ENCODE results near the gene KLHL34. TPM values are rescaled to one million over a fixed set of nuclear protein-coding genes. Genes with fewer than 3 reads are reported as not detected.

KLHL34 gene
- total RNA-seq, 1 donor from 2014 or later = not detected

GRCh38 chrX:21675931-21676330, 17.8 kb upstream of the KLHL34 start:
- no peak for DNase-seq (ENCODE audit: extremely low spot score, unreplicated experiment)
- TF ChIP-seq, protein P1, sequence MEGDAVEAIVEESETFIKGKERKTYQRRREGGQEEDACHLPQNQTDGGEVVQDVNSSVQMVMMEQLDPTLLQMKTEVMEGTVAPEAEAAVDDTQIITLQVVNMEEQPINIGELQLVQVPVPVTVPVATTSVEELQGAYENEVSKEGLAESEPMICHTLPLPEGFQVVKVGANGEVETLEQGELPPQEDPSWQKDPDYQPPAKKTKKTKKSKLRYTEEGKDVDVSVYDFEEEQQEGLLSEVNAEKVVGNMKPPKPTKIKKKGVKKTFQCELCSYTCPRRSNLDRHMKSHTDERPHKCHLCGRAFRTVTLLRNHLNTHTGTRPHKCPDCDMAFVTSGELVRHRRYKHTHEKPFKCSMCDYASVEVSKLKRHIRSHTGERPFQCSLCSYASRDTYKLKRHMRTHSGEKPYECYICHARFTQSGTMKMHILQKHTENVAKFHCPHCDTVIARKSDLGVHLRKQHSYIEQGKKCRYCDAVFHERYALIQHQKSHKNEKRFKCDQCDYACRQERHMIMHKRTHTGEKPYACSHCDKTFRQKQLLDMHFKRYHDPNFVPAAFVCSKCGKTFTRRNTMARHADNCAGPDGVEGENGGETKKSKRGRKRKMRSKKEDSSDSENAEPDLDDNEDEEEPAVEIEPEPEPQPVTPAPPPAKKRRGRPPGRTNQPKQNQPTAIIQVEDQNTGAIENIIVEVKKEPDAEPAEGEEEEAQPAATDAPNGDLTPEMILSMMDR (conservative IDR thresholded peaks at IDR 0.05) = no peak
- Mint-ChIP-seq H3K9me3 (no peaks in the 10 kb centered on the region), H3K4me1 (ENCODE audit: unreplicated experiment) (peaks cover 4% of the 10 kb centered on the region), H3K27me3 (no peaks in the 10 kb centered on the region), H3K27ac (no peak overlapping the region), H3K36me3 (no peaks in the 10 kb centered on the region), H3K4me3 (no peak overlapping the region)

- H3K4me1 Mint-ChIP-seq (ENCODE audit: unreplicated experiment) = peaks cover 4% of the 10 kb centered on the region
- H3K27ac Mint-ChIP-seq = peak overlapping the region; percentile 45
- no peaks in the 10 kb centered on the region for H3K27me3 Mint-ChIP-seq
- no peak overlapping the region for H3K4me3 Mint-ChIP-seq
- TF ChIP-seq, protein P1 (conservative IDR thresholded peaks at IDR 0.05) = no peak
- H3K9me3 Mint-ChIP-seq = no peaks in the 10 kb centered on the region
- DNase-seq (ENCODE audit: extremely low spot score, unreplicated experiment) = no peak
- no peaks in the 10 kb centered on the region for H3K36me3 Mint-ChIP-seq
Measured at GRCh38 chrX:21674430-21675186, 16.5 kb upstream of the KLHL34 start.

DNA sequence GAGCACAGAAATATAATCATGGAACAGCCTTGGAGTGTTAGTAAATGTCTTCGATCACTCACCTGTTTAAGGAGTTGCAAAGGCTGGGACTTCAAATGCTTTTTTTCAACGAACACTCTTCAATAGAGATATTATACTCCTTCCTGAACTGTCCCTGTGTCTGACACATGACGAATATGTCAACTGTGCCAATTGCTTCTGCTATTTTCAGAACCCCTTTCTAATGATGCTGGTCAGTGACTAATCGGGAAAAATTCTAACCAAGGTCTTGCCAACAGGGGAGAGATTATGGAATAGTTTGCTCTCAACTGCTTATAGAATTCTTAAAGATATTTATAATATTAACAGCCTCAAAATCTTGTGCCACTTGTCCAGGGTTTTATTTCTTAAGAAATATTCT, 8.5 kb upstream of the KLHL34 start:
- H3K36me3 Mint-ChIP-seq = no peaks in the 10 kb centered on the region
- no peak overlapping the region for H3K4me3 Mint-ChIP-seq
- TF ChIP-seq, protein P1 (conservative IDR thresholded peaks at IDR 0.05) = no peak
- DNase-seq (ENCODE audit: extremely low spot score, unreplicated experiment) = no peak
- peaks cover 2% of the 10 kb centered on the region for H3K27me3 Mint-ChIP-seq
- H3K9me3 Mint-ChIP-seq = peaks cover 4% of the 10 kb centered on the region
- H3K4me1 Mint-ChIP-seq (ENCODE audit: unreplicated experiment) = peaks cover 2% of the 10 kb centered on the region
- no peak overlapping the region for H3K27ac Mint-ChIP-seq

GRCh38 chrX:21666252-21666651, 8.1 kb upstream of the KLHL34 start:
- no peak overlapping the region for H3K4me3 Mint-ChIP-seq

DNA sequence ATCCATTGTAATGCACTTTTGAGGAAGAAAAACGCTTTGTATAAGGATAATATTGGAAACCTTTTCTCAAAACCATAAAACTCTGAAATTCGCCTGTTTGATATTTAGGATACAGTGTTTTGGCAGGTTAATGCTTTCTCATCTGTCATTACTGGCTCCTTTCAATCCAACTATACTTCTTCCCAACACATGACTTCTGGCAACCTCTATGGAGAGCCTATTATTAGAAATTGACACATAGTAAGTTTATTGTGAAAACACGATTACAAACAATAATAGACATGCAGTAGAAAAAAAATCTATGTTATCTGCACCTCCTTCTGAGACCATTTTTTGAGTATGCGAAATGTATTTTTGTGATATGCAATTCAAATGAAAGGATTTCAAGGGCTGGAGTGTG, 4.6 kb upstream of the KLHL34 start:
- peaks cover 8% of the 10 kb centered on the region for H3K4me1 Mint-ChIP-seq (ENCODE audit: unreplicated experiment)
- no peak for DNase-seq (ENCODE audit: extremely low spot score, unreplicated experiment)
- peaks cover 3% of the 10 kb centered on the region for H3K36me3 Mint-ChIP-seq
- H3K4me3 Mint-ChIP-seq = no peak overlapping the region
- TF ChIP-seq, protein P1 (conservative IDR thresholded peaks at IDR 0.05) = no peak
- H3K27ac Mint-ChIP-seq = no peak overlapping the region
- peaks cover 2% of the 10 kb centered on the region for H3K27me3 Mint-ChIP-seq
- H3K9me3 Mint-ChIP-seq = peaks cover 13% of the 10 kb centered on the region

More at GRCh38 chrX:21666252-21666651, 8.1 kb upstream of the KLHL34 start:
- Mint-ChIP-seq H3K36me3 (no peaks in the 10 kb centered on the region), H3K9me3 (peaks cover 6% of the 10 kb centered on the region), H3K4me1 (ENCODE audit: unreplicated experiment) (peaks cover 6% of the 10 kb centered on the region), H3K27ac (no peak overlapping the region), H3K27me3 (peaks cover 2% of the 10 kb centered on the region)
- DNase-seq (ENCODE audit: extremely low spot score, unreplicated experiment) = no peak
- TF ChIP-seq, protein P1 (conservative IDR thresholded peaks at IDR 0.05) = no peak

Measured in type B pancreatic cell (in vitro differentiated cells).